HG02840 (cell line): ENCODE results near the gene DIP2C.
"Not testable (repeated sequence)": the region's sequence is repeated elsewhere in the genome, so short reads cannot be mapped to it uniquely, and the experiment has no call there.

ENCODE experiments used
- ATAC-seq: cut with Tn5 transposase; IDR thresholded peaks from one replicate; pipeline ENCODE4 v1.9.1; 2021; ENCODE audit warnings: mild to moderate bottlenecking, moderate library complexity, moderate number of reproducible peaks; ENCODE audit not compliant: unreplicated experiment, low FRiP score

DIP2C gene

DNA sequence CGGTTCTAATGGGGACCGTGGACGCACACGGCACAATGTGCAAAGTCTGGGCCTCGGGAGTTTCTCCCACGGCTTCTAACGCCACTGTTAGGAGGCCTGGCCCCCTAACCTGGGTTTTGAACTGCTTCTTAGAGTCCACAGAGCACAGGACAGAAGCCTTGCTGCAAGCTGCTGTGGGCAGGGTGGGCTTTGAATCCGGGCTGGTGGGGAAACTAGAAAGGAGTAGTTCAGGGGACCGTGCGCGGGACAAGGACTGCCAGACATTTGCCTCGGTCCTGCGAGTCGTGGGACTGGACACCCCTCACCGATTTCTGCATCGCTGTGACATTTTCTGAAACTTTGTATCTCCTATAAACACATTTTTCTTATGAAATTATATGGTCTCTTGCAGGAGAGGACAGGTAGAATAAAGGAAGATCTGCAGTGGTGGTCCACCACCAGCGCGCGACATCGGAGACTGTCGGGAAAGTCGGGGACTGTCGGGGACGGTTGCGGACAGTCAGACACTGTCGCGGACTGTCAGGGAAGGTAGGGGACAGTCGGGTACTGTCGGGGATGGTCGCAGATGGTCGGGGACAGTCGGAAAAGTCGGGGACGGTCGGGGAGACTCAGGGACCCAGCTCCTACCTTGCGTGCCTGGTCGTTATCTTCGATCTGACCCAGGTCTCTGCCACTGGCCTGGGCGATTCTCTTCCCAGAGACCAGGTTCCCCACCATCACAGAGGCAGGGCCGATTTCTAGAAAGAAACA lies 332.1 kb downstream of the DIP2C start:
- no peak for ATAC-seq

DNA sequence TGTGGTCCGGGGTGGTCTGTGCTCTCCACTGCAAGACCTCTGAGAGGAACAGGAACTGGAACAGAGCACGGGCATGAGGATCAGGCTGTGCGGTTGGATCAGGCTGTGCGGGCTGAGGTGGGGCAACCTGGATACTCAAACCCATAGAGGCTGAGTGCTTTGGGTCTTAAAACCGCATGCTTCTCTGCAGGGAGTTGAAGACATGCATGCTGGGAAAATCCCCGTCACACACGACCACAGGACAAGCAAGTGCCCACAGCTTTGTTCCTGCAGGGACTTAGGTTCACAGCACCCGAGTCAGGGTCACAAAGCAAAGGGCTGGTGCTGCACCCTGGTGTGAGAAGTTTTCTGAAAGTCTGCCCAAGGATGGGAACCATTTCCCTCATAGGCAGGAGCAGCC lies 333.0 kb downstream of the DIP2C start:
- ATAC-seq: no peak

DNA sequence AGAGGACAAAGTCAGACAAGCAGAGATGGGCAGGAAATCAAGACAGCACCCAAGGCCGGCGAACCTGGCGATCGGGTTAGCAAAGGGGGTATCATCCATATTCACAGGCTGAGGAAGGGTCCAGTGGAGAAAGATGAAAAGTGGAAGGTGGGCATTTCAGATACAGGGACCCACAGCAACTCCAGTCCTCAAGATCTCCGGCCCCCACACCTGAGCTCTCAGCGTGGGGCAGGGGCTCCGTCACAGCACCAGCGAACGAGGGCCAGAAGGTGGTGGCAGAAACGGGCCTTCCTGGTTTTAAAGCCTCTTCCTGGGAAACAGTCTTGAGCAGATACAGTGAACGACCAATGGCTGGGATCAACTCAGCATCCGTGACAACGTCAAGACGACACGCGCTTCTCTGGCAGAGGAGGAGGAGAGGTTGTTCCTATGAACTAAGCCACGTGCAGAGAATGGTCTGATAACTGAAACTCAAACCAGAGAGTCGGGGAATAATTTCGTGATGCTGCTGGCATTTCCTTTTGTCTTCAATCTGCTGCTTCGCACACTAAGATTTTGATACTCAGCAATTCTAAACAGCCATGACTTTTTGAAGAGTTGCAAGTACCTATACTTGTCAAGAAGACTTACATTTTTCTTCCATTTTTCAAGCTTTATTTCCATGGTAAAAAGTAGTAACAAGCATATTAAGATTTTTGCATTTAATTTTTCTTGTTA lies 334.4 kb downstream of the DIP2C start:
- no peak for ATAC-seq

DNA sequence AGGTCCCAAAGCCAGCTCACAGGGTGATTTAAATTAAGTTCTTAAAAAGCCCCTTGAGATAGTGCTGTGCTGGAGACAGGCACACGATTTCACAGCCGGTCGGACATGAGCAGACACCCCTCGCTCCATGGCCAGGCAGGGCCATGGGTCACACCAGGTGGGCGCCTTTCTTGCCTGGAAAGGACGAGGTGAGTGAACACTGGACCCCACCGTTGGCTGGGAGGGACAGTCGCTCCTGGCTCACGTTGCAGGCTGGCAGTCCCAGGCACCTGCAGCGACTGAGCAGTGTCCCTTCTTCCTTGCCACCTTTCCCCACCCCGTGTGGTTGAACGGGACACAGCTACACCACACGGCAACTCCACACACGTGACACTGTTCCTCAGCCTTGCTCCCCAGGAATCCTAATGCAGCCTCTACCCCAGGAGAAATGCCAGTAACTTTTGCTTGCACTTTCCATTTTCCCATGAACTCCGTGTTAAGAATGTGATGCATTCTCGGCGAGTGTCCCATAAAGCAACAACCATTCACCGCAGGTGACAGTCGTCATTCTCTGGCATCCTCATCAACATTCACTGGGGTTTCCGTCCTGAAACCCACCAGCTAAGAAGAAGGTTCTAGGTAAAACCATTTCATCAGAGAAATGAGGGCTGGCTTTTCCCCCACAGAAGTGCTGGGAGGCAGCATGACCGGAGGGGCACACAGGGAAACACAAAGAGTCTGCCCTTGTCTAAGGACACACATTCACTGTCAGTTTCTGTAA lies 336.8 kb downstream of the DIP2C start:
- no peak for ATAC-seq

DNA sequence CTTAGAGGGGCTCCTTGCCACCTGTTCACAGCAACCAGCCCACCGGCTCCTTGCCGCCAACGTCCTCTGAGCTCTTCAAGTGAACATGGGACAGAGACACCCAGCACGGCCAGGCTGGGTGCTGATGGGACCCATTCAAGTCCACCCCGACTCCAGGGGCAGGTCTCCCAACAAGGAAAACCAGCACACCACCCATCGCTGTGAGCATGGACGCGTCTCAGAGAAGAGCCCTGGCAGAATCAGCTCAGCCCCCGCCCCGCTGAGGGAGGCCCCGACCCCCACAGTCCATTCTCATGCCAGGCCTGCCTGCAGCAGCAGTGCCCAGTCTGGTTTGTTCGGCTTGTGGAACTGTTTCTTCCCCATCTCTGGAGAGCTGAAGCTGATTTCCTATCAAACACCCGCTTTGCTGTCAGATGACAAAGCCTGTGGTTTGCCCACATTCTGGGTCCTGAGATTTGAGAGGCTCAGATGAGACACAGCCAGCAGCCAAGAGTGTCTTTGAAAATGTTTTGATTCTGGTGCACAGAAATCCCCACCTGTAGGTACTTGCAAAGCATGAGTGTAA lies 337.6 kb downstream of the DIP2C start:
- no peak for ATAC-seq

DNA sequence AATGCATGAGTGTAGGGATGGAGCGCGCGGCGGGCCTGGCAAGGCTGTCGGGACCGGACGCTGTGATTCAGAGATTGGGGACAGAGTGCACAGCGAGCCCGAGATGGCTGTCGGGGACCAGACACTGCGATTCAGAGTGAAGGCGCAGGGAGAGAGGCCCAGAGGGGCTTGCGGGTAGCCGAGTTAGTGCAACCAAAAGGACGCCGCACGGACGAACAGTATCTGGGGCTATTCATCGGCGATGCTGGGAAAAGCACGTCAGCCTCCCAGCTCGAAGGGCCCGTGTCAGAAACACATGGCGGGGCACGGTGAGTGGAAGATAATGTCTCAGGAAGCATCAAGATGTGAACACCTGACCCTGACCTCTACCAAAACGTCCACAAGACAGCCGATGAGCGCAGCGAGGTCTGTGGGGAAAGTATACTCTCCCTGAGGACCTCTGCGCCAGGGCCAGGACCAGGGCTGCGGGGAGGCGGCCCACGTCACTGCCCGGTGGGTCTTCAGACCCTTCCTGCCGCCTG lies 338.4 kb downstream of the DIP2C start:
- ATAC-seq: no peak

DNA sequence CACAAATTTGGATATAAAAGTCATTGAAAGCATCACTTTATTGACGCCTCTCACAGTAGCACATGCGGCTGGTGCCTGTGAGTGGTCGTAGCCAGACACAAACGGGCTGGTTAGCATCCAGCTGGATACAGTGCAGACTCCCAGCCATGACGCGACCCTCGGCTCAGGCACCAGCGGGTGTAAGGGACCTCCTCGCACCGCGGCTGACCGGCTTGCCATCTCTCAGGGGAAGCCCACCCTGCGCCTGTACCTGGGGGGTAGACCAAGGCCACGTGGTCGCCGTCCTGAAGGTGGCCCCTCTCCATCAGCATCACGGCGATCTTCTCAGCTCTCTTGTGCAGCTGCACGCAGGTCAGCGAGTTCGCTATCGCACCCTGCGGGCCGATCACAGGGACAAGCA lies 340.4 kb downstream of the DIP2C start:
- ATAC-seq: no peak

DNA sequence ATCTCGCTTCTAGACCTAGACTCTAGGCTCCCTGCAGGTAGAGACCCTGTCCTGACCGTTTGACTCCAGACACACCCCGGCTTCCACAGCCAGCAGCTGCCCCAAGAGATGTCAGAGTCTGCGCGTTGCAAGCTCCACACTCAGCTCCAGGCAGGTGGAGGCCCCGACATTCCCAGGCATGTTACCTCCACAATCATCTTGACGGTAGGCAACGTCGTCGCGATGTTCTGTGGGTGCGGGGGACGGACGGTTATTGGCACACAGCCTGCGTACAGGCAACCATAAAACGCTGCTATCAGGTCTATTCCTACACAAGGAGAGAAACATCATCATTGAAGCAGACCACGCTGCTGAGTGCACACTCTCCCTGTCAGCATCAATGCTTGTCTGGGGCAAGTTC lies 341.0 kb downstream of the DIP2C start:
- no peak for ATAC-seq

DNA sequence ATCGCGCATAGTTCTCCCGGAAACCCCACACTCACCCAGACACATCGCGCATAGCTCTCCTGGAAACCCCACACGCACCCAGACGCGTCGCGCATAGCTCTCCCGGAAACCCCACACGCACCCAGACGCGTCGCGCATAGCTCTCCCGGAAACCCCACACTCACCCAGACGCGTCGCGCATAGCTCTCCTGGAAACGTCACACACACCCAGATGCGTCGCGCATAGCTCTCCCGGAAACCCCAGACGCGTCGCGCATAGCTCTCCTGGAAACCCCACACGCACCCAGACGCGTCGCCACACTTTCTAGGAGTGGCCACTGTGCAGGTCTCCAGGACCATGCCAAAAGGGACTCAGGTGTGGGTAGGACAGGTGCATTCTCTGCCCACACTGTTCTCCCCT lies 341.7 kb downstream of the DIP2C start:
- not testable (repeated sequence) for ATAC-seq

DNA sequence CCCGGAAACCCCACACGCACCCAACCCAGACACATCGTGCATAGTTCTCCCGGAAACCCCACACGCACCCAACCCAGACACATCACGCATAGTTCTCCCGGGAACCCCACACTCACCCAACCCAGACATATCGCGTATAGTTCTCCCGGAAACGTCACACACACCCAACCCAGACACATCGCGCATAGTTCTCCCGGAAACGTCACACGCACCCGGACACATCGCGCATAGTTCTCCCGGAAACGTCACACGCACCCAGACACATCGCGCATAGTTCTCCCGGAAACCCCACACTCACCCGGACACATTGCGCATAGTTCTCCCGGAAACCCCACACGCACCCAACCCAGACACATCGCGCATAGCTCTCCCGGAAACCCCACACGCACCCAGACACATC lies 342.3 kb downstream of the DIP2C start:
- ATAC-seq: not testable (repeated sequence)

DNA sequence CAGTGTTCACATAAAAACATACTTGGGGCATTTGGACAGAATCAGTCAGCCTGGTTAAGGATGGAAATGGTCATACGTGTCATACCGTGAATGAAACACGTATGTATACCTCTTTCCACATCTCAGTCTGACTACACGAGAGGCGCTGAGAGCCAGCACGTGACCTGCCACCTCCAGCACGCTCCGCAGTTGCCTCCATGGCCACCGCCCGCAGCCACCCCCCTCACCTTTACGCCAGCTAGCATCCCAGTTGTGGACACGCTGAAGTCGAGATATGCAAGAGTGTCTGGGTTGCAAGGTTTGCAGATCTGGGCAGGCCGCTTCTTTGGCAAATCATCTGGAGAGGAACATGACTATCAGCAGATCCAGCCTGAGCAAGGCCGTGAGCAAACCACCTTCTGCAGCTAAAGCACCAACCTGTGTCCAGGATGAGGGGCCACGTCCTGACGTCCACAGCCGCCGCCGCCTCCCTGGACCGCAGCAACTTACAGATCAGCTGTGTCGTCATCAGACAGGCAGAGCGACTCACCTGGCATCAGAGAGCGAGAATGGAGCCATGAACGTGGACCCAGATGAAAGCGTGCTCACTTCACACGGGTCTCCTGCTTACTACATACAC lies 344.8 kb downstream of the DIP2C start:
- ATAC-seq: no peak

DNA sequence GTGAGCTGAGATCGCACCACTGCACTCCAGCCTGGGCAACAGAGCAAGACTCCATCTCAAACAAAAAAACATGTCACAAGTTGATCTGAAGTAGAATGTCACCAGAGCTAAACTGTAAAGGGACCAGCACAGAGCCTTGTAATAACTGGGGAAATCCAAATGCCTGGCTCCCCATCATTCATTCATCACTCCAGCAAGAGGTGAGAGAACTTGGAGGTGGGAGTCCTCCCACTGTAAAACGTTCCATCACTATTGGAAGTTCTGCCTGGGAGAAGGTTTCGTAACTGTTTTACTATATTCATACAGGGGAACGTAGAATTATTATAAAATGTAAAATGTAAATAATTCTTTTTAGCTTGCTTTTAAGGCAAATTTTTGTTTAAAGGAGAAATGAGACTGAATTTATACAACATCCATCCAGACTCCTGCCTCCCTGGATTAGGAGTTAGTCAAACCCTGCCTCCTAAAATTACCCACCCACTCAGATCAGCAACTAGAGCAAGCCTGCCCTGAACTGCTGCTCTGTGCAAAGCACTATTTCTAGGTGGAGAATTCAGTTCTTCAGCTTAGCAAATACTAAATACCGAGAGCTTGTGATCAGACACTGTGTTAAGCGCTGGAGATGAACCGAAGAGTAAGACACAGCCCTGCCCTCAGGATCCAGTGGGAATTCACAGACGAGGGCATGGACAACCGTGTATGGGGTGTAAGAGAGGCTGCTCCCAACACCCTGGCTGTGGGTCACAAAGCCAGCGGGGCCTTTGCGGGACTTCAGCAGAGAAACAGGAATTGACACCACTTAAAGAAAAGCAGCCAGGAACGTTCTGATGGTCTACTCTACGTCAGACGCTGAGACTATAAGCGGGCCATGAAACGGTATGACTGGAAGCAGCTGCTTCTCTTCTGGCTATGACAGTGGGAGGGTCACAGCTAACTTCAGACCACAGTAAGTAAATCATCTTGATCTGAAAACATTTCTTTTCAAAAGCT lies 345.9 kb downstream of the DIP2C start:
- no peak for ATAC-seq

DNA sequence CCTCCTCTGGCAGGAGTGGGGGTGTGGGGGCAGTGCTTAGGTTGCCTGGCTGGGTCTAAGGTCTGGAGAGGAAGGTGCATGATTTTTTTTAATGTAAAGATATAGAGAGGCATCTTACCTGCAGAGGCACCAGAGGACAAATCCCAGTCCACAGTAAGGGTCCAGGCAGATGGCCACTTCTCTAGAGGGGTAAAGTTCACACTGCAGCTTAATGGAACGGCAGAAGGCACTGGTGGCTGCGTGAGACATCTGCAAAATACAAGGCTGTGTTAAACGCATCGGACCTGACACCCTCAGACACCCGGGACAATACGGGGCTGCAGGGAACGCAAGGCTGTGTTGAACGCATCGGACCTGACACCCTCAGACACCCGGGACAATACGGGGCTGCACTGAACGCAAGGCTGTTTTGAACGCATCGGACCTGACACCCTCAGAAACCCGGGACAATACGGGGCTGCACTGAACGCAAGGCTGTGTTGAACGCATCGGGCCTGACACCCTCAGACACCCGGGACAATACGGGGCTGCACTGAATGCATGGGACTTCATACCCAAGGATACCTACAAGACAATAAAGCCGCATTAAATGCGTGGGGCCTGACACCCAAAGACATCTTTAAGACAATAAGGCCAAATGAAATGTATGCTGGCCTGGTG lies 348.3 kb downstream of the DIP2C start:
- no peak for ATAC-seq

DNA sequence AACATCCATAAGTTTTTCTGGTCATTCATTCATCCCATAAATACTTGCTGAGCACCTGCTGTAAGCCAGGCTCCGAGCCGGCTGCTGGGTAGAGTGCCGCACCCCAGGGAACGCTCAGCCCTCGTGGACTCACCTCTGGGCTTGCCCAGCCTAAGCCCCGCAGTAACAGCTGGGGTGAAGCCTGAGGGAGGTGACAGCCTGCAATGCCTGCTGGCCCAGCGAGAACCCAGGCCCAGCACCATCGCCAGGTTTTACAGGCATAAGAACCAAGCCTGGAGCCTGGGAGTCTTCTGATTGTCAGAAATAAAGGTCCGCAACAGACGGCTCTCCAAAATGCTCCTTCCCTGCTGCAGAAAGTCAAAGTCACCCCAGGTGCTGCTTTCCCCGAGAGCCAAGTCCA lies 348.8 kb downstream of the DIP2C start:
- no peak for ATAC-seq

DNA sequence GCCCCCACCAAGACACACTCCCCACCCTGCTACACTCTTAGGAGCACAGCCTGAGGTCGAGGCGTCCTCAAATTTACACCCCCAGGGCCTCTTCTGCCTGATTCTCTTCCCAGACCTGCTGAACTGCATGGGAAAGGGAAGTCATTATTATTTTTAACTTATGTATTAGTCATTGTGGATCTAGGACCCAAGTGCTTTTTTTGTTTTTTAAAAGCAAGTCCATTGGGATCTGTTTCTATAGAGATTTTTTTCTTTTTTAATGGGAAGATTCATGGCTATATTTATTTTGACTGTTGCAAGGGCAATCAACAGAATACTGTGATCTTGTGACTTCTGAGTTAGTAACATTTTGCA lies 350.5 kb downstream of the DIP2C start:
- no peak for ATAC-seq

DNA sequence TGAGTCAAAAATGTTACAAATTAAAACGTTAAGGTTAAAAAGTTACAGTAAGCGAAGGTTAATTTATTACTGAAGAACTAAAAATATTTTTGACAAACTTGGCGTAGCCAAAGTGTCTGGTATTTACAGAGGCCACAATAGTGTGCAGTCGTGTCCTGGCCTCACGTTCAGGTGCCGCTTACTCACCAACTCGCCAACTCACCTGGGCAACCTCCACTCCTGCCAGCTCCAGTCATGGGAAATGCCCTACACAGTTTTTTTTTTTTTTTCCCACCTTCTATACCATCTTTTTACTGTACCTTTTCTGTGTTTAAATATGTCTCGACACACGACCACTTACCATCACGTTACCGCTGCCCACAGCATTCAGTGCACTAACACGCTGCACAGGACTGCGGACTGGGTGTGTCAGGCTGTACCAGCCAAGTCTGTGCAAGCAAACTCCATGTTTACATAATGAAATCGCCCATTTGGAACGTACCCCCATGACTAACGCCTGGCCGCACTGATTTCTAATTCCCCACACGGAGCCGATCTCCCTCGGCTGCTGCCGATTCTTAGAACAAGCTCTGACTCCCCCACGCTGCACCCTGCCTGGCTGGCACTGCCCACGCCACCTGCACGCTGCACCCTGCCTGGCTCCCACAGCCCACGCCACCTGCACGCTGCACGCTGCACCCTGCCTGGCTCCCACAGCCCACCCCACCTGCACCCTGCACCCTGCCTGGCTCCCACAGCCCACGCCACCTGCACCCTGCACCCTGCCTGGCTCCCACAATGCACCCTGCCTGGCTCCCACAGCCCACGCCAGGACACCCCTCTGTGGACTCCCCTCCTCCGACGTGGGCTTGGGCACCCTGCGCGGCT lies 351.1 kb downstream of the DIP2C start:
- ATAC-seq: no peak

DNA sequence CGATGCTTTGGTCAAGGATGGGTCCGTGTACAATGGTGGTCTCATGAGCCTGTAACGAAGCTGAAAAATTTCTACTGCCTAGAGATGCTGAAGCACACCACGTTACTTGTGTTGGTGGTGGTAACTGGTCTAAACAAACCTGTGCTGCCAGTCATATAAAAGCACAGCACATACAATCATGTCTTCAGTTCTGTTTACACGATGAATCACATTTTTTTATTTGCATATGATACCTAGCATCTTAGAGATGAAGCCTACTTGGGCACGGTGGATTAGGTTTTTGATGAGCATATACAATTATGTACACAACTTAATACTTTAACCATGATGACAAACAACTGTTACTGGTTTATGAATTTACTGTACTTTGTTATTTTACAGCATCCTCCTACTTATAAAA lies 353.2 kb downstream of the DIP2C start:
- no peak for ATAC-seq
